Right ventricle myocardium inferior (tissue), 1 donor: ENCODE data around the gene LPGAT1. TPM values are rescaled to one million over a fixed set of nuclear protein-coding genes. Genes with fewer than 3 reads are reported as not detected.
"Not testable (repeated sequence)": the region's sequence is repeated elsewhere in the genome, so short reads cannot be mapped to it uniquely, and the experiment has no call there.

Source experiments
- ATAC-seq: fragments of 200-7000 bp; cut with Tn5 transposase; one replicate; pipeline ENCODE4 v1.9.1; 2020; ENCODE audit warnings: mild to moderate bottlenecking, moderate library complexity
- DNase-seq: peaks from one replicate; pipeline ENCODE4 v3.0.0; 2021; ENCODE audit errors: missing footprints
- intact Hi-C: fragments of 100-400 bp; cut with DNase I; formaldehyde crosslinking; loops from one replicate; pipeline ENCODE4 v1.11.0; 2022
- total RNA-seq: library from RNA; stranded (reverse); fragmentation: NEBNext Ultra II Directional; extraction: Animal tissue kit (Norgen Biotek cat#: 25700); gene quantifications from one replicate; pipeline ENCODE4 v1.2.1, GENCODE V29; 2021
- donor health status: DM: no; HTN: yes; CAD: no; lungs with severe emphysema.

The LPGAT1 gene
- total RNA-seq, 1 donor from 2014 or later = 22.2 TPM

DNA sequence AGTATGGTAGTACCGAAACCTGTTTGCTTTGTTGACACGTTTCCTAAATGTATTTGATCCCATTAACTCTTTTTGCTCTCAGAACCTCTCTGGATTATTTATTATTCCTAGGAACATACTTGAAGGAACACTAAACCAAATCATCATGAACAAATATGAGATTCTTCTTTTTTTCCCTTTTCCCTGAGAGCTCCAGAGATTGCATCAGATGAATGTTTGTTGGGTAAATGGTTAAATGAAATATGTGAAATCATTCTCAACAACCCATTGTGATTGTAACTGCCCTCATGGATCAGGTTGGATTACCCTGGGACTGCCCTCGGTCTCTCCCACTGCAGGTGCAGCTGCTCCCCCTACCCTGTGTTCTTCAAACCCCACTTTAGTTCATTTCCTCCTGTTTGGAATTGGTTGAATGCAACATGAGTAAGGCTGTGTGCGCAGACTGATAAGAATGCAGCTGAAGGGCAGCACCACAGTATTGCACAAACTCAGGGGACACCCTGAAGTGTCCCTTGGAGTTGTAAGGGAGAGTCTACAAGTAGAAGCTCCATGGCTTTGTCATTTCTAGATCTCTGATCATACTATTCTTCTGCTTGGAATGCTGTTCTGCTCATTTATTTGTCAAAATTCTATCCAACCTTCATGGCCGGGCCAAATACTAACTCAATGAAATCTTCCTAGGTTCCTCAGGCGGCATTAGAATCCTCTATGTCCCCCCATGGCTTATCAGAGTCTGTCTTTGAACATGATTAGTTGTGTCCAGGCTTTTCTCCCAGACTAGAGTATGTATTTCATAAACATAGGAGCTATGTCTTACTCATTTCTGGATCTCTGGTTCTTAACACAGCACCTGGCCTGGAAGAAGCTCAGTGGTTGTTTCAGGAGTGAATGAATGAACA is 108.0 kb downstream of the LPGAT1 start:
- ATAC-seq = no peak

DNA sequence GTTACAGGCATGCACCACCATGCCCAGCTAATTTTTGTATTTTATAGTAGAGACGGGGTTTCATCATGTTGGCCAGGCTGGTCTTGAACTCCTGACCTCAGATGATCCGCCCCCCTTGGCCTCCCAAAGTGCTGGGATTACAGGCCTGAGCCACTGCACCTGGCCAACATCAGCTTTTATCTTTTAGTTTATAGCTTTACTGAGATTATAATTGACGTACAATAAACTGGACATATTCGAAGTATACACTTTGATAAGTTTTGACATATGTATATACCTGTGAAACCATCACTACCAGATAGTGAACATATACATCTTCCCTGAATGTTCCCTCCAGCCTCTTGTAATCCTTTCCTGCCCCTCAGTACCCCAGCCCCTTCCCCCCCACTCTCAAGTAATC is 114.0 kb downstream of the LPGAT1 start:
- DNase-seq, ATAC-seq, intact Hi-C loops: not testable (repeated sequence)

More for the DNA sequence above, 108.0 kb downstream of the LPGAT1 start:
- intact Hi-C loops = no loop called here
- no peak for DNase-seq

DNA sequence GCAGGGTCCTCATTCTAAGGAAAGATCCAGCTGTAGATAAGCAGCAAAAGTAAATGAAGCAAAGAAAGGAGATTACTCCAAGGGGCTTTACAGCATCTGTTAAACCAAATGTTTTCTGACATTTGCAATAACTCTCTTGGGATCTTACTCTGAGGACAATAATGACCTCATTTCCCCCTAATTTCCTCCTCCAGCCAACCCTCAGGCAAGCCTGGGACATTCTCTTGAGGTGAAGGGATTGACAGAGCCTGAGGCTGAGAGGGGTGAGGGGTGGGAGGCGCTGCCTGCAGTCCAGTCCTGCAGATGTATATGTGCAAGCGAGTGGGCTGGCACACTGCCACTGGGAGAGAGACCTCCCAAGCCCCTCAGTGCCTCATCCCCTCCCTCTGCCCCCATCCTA is 114.6 kb downstream of the LPGAT1 start:
- no peak for ATAC-seq
- DNase-seq = no peak
- intact Hi-C loops = no loop called here

DNA sequence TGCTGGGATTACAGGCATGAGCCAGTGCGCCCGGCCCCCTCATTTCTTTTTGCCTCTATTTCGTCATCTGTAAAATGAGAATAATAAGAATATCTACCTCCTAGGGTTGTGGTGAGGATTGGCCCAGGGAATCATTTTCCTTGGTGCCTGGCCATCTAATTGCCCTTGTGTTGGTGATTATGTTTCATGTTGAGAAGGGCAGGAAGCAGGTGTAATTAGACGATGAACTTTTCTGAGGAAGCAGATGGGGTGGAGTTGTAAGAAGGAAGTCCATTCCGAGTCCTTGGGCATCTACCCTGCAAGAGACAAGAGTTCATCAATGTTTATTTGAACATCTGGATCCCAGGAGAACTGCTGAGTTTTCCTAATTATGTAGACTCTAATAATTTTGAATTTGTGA is 116.4 kb downstream of the LPGAT1 start:
- DNase-seq (no peak), ATAC-seq (no peak)
- intact Hi-C loops = no loop called here

DNA sequence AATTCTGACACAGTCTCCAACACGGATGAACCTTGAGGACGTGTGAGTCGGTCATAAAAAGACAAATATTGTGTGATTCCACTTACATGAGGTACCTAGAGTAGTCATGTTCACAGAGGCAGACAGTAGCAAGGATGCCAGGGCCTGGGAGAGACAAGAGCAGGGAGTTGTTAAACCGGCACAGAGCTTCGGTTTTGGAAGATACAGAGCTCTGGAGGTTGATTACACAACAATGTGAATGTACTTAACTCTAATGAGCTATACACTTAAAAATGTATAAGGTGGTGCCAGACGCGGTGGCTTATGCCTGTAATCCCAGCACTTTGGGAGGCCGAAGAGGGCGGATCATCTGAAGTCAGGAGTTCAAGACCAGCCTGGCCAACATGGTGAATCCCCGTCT is 117.3 kb downstream of the LPGAT1 start:
- intact Hi-C loops = no loop called here
- DNase-seq = no peak
- ATAC-seq = no peak

DNA sequence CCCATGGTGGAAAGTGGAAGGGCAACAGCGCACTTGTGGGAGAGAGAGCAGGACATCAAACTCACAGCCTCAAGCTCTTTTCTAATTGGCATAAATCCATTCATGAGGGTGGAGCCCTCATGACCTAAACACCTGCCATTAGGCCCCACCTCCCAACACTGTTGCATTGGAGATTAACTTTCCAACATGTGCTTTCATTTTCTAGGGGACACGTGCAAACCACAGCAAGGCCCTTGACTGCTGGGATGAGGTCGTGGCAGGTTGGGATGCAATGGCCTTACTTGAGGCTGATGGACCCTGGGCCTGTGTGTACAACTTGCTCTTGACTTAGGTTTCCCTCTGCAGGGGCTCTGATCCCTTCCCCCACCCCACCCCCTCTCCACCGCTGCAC is 119.3 kb downstream of the LPGAT1 start:
- DNase-seq (no peak), ATAC-seq (no peak)
- intact Hi-C loops = no loop called here

DNA sequence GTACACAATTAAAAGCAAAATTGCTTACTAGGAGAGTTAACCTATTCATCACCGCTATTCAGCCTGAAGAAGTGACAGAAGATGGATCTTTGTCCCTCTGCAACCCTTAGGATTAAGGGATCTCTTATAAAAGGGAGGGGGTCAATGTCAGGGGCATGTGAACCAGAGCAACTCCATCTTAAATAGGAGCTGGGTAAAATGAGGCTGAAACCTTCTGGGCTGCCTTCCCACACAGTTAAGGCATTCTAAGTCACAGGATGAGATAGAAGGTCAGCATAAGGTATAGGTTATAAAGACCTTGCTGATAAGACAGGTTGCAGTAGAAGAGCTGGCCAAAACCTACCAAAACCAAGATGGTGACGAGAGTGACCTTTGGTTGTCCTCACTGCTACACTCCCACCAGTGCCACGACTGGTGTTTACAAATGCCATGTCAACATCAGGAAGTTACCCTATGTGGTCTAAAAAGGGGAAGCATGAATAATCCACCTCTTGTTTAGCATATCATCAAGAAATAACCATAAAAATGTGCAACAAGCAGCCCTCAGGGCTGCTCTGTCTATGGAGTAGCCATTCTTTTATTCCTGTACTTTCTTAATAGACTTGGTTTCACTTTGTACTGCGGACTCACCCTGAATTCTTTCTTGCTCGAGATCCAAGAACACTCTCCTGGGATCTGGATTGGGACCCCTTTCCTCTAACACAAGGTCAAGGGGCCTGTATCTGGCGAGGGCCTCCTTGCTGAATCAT is 119.8 kb downstream of the LPGAT1 start:
- DNase-seq (no peak), ATAC-seq (no peak)
- intact Hi-C loops = no loop called here

DNA sequence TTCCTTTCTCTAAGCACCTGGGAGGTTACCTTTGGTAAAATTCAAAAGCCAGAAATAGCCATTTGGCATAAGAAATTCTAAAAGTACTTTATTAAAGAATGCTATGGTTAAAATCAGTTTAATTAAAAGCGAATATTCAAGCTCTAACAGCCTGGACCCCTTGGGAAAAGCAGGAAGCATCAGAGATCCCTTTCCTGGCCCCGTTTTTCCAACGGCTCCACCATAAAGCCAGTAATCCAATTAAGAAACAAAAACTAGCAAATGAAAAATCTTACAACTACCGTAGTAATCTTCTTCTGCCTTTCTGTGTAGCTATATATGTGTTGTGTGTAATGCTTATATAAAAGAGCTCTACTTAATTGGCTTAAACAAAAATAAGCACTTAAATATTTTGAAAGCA is 121.6 kb downstream of the LPGAT1 start:
- intact Hi-C loops = no loop called here
- DNase-seq (no peak), ATAC-seq (no peak)

DNA sequence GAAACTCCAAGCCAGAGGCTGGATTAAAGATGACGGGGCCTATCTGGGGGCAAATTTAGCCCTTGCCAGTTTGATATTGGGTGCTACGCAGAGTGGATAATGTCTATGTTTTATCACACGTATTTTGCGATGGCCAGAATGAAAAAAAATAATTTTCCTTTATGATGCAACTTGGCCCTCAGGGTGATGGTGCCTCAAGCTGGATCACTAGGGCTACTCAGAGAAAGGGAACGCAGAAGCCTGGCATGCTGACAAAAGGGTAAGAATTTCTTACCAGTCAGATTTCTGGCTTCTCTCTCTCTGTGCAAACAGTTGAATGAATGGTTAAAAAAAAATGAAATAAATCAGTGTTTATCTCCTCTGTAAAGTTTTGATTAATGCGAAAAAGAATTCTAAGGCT is 122.6 kb downstream of the LPGAT1 start:
- intact Hi-C loops = no loop called here
- DNase-seq (no peak), ATAC-seq (no peak)

DNA sequence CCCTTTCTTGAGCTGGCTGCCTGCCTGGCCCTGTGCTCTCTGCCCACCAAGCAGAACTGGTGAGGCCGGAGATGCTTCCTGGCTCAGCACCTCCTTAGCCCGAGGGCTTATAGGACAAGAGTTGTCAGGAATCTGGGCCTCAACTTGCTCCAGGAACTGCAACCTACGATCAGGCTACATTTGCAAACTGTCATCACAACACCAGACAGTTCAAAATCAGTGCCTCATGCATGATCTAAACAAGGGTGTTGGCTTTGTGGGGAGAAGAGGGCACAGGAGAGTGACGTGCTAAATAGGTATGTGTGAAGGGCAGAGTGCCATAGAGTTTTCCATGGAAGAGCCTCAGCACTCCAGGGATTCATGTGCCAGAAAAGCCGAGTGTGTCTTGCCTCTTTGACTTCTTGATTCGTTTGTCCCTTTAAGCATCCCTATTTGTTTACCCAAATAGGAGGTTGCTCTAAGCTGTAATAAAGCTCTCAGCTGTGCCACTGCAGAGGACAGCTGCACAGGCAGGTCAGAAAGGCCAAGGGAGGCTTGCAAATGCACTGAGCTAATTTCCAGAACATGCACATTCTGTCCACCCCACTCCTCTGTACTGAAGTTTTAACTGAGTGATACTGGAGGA is 125.0 kb downstream of the LPGAT1 start:
- DNase-seq = no peak
- intact Hi-C loops = no loop called here
- no peak for ATAC-seq

DNA sequence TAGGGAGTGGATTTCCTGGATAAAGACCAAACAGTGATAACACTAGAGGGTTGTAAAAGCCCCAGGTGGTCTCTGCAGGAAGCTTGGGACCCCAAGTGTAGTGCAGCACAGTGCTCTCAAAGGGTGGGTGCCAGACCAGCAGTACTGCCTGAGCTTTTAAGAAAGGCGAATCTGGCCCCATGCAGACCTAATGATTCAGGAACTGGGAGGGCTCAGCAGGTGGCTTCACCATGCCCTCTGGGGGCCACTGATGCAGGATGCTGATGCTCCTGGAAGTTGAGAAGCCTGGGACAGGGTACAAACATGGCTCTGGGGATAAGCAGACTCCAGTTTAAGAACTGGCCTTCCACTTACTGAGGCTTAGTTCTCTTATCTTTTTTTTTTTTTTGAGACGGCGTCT is 126.0 kb downstream of the LPGAT1 start:
- intact Hi-C loops = no loop called here
- no peak for DNase-seq
- no peak for ATAC-seq

DNA sequence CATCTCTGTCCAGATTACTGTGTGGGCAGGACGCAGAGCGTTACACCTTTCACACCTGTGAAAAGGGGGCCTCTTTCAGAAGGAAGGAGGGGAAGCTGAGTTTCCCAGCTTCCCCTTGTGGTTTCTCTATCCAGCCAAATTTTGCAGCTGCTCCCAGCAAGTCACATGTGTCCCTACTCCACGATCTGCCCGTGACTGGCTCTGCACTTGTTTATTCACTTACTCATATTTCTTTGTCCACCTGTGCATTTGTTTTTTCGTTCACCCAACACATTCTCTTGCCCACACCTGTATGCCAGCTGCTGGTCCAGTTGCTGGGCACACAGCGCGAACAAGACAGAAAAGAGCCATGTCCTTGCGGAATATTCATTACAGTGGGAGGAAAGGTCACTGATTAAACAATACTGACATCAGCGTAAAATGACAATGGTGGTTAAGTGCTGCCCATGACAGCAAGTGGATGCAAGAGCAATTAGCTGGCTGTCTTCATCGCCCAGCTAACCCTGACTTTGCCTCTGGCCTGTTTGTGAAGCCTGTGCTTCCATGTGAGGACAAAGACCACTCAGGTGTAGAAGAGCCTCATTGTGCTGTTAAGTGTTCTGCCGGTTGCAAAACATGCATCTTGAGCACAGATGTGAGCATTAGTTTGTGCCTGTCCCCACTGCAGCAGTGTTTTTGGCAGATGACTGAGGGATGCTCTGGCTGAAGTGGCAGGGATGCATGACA is 126.6 kb downstream of the LPGAT1 start:
- intact Hi-C loops = no loop called here
- ATAC-seq (no peak), DNase-seq (no peak)

DNA sequence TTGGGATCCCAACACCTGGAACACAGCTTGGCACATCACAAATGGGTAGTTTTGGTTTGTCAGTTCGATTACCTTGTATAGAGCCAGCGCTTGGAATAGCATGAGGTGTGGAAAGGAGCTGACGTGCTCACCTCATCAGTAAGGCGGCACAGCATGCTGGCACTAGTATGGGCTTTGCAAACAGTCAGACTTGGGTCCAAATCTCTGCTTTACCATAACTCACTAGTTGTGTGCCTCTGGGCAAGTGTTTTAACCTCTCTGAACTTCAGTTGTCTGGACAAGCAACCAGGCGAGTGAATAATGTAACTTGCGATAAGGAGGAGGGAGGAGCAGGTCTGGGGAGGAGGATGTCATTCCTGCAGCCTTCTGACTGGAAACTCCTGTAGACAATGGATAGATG is 128.8 kb downstream of the LPGAT1 start:
- DNase-seq (no peak), ATAC-seq (no peak)
- intact Hi-C loops = no loop called here

DNA sequence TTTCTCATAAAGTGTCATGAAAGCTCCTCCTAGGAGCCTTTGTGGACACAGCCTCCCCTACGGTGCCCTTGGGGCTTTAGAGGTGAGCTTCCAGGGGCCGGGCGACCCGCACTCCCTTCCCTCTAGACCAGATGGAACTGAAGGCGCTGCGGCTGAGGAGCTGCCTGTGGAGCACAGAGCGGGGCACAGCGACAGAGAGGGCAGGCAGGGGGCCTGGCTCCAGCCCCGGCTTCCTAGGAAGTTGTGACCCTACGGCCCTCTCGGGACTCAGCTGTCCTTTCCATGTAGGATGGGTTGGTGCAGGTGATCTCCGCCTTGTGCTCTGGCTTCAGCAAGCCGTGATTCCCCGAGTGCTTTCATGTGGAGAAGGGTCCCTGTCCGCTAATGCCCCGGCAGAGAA is 131.5 kb downstream of the LPGAT1 start:
- ATAC-seq = no peak
- intact Hi-C loops = loop anchor here (2.0 kb wide), 1 partner anchor 246 kb away; no protein-coding TSS in a partner anchor
- no peak for DNase-seq

DNA sequence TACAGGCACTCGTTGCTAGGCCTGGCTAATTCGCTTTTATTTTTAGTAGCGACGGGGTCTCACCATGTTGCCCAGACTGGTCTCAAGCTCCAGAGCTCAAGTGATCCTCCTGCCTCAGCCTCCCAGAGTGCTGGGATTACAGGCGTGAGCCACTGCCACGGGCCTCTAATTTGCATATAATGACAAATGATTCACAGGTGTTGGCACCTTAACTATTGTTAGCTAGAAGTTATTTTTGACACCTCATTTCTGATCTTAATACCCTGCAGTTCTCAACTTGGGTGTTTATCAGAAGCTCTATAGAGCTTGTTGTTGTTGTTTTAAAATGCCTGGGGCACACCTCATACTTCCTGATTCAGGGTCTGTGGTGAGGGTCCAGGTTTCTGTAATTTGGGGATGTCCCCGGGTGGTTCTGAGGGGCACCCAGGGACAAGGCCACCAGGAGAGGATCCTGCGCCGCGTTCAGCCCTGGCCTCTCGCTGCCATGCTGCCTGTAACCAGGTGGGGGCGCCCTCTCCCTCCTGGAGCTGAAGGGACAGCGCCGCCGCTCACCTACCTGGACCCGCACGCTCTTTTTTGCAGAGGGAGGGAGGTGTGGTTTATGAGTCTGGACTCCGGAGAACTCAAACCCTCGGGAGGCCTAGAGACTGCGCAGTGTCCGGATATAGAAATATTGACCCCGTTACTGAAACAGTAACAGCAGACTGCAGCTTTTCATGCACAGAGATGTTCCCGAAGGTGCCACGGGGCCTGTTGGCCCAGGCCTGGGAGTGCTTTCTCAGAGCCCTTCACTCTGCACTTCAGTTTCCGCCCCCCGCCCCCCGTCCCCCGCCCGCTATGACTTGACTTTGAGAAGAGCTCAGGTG is 132.2 kb downstream of the LPGAT1 start:
- DNase-seq (peak; percentile 95), ATAC-seq (peak; percentile 87)
- intact Hi-C loops = loop anchor here (1.0 to 2.0 kb wide), 2 partner anchors 132 to 246 kb away; partner anchors contain the start of gene LPGAT1

DNA sequence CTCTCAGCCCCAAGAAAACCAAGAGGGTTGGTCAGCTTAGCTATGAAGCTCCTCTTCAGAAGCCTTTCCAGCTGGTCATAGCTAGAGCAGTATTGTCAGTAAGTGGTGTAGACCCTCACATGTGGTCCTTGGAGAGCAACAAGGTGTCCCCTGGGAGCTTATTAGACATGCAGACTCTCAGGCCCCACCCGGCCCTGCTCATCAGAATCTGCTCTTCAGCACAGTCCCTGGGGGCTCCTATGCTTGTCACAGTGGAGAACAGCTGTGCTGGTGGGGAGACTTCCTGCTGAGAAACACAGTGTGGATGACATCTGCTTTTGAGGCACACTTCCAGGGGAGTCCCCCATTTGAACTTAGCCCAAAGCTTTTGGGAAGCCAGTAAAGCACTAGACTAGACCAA is 133.2 kb downstream of the LPGAT1 start:
- intact Hi-C loops = no loop called here

DNA sequence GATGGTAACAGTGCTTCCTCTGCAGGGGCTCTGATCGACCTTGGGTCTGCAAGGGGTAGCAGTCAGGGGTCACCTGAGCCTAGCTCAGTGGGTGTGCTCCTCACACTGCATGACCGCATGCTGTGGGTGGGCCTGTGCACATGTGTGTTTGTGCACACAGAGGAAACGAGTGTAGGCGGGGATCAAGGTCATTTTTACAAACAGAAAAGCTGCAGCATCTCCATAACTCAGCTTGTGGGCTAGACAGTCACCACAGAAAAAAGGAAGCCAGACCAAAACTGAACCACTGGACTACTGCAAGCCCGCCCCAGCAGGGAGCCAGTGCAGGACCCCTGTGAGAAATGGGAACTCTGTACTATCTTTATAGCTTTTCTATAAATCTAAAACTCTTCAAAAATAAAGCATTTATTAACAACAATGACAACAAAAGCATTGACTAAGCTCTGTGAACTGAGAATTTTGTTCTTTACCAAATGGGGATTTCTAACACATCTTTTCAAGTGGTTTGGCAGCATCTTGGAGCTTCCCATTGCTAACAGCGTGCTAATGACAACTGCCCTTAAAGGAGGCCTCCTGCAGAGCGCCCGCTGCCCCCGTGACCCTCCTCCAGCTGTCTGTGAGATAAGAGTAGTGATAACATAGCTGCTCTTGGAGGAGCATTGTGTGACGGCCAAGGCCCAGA is 135.3 kb downstream of the LPGAT1 start:
- intact Hi-C loops = no loop called here
- no peak for ATAC-seq

More for the DNA sequence above, 133.2 kb downstream of the LPGAT1 start:
- ATAC-seq = peak; percentile 23
- no peak for DNase-seq

More for the DNA sequence above, 135.3 kb downstream of the LPGAT1 start:
- DNase-seq = no peak
